ENCODE data around the gene UBAC2.
A peak's percentile ranks its signal among the peaks of the same experiment; 100 is the strongest.

UBAC2 gene

GRCh38 chr13:99311137-99311536 is 110.5 kb downstream of the UBAC2 start:
- FAIRE-seq = no peak
- DNase-seq (ENCODE audit: insufficient read length, low spot score) = no peak
- 0 out of 2 replicates have a peak, but pooled peaks have one; percentile 13 for TF ChIP-seq TAF1 (IDR thresholded peaks at IDR 0.05; ENCODE audit: low read depth, low read length)
- no peak for TF ChIP-seq SPI1 (IDR thresholded peaks at IDR 0.05; ENCODE audit: low read depth, low read length)
- no peak for TF ChIP-seq POLR2AphosphoS5 (IDR thresholded peaks at IDR 0.05; ENCODE audit: low read depth, low read length)
- TF ChIP-seq POU2F2 (IDR thresholded peaks at IDR 0.05; ENCODE audit: low read depth, low read length) = no peak

GRCh38 chr13:99311748-99312492 is 111.3 kb downstream of the UBAC2 start:
- TF ChIP-seq PAX5 (IDR thresholded peaks at IDR 0.05; ENCODE audit: insufficient read depth, low read length, severe bottlenecking) = no peak
- DNase-seq (ENCODE audit: insufficient read length, low spot score) (no peak), FAIRE-seq (no peak)

GRCh38 chr13:99312493-99312883 is 111.8 kb downstream of the UBAC2 start:
- FAIRE-seq (peak; percentile 88), DNase-seq (ENCODE audit: insufficient read length, low spot score) (no peak)
- TF ChIP-seq PAX5 (IDR thresholded peaks at IDR 0.05; ENCODE audit: insufficient read depth, low read length, severe bottlenecking) (peak; percentile 78), SPI1 (IDR thresholded peaks at IDR 0.05; ENCODE audit: low read depth, low read length) (no peak)

- DNase-seq (ENCODE audit: insufficient read length, low spot score) = no peak
- TF ChIP-seq POLR2AphosphoS5 (IDR thresholded peaks at IDR 0.05; ENCODE audit: low read depth, low read length) (no peak), PAX5 (IDR thresholded peaks at IDR 0.05; ENCODE audit: insufficient read depth, low read length, severe bottlenecking) (no peak), POU2F2 (IDR thresholded peaks at IDR 0.05; ENCODE audit: low read depth, low read length) (no peak), SPI1 (IDR thresholded peaks at IDR 0.05; ENCODE audit: low read depth, low read length) (no peak), POLR2A (IDR thresholded peaks at IDR 0.05; ENCODE audit: low read depth, low read length) (no peak), TAF1 (IDR thresholded peaks at IDR 0.05; ENCODE audit: low read depth, low read length) (no peak)
- FAIRE-seq = no peak
Measured at GRCh38 chr13:99313501-99313900, 112.8 kb downstream of the UBAC2 start.

GRCh38 chr13:99313941-99314340 is 113.3 kb downstream of the UBAC2 start:
- no peak for DNase-seq (ENCODE audit: insufficient read length, low spot score)

GRCh38 chr13:99314640-99315176 is 114.1 kb downstream of the UBAC2 start:
- no peak for DNase-seq (ENCODE audit: insufficient read length, low spot score)
- no peak for TF ChIP-seq TAF1 (IDR thresholded peaks at IDR 0.05; ENCODE audit: low read depth, low read length)
- no peak for FAIRE-seq

More at GRCh38 chr13:99313941-99314340, 113.3 kb downstream of the UBAC2 start:
- TF ChIP-seq POU2F2 (IDR thresholded peaks at IDR 0.05; ENCODE audit: low read depth, low read length) (no peak), PAX5 (IDR thresholded peaks at IDR 0.05; ENCODE audit: insufficient read depth, low read length, severe bottlenecking) (no peak), TAF1 (IDR thresholded peaks at IDR 0.05; ENCODE audit: low read depth, low read length) (no peak), POLR2A (IDR thresholded peaks at IDR 0.05; ENCODE audit: low read depth, low read length) (no peak), SPI1 (IDR thresholded peaks at IDR 0.05; ENCODE audit: low read depth, low read length) (no peak), POLR2AphosphoS5 (IDR thresholded peaks at IDR 0.05; ENCODE audit: low read depth, low read length) (no peak)
- FAIRE-seq = no peak

- FAIRE-seq (no peak), DNase-seq (ENCODE audit: insufficient read length, low spot score) (no peak)
- TF ChIP-seq POLR2A (IDR thresholded peaks at IDR 0.05; ENCODE audit: low read depth, low read length) = no peak
- TF ChIP-seq POU2F2 (IDR thresholded peaks at IDR 0.05; ENCODE audit: low read depth, low read length) = no peak
- no peak for TF ChIP-seq SPI1 (IDR thresholded peaks at IDR 0.05; ENCODE audit: low read depth, low read length)
- no peak for TF ChIP-seq TAF1 (IDR thresholded peaks at IDR 0.05; ENCODE audit: low read depth, low read length)
- no peak for TF ChIP-seq POLR2AphosphoS5 (IDR thresholded peaks at IDR 0.05; ENCODE audit: low read depth, low read length)
- TF ChIP-seq PAX5 (IDR thresholded peaks at IDR 0.05; ENCODE audit: insufficient read depth, low read length, severe bottlenecking) = no peak
Measured at GRCh38 chr13:99315186-99315585, 114.5 kb downstream of the UBAC2 start.

- TF ChIP-seq POU2F2 (IDR thresholded peaks at IDR 0.05; ENCODE audit: low read depth, low read length) (no peak), SPI1 (IDR thresholded peaks at IDR 0.05; ENCODE audit: low read depth, low read length) (no peak), PAX5 (IDR thresholded peaks at IDR 0.05; ENCODE audit: insufficient read depth, low read length, severe bottlenecking) (no peak), TAF1 (IDR thresholded peaks at IDR 0.05; ENCODE audit: low read depth, low read length) (no peak), POLR2AphosphoS5 (IDR thresholded peaks at IDR 0.05; ENCODE audit: low read depth, low read length) (no peak), POLR2A (IDR thresholded peaks at IDR 0.05; ENCODE audit: low read depth, low read length) (no peak)
- DNase-seq (ENCODE audit: insufficient read length, low spot score) = no peak
- FAIRE-seq = no peak
Measured at GRCh38 chr13:99316224-99316623, 115.6 kb downstream of the UBAC2 start.

GRCh38 chr13:99316657-99317256 is 116.1 kb downstream of the UBAC2 start:
- TF ChIP-seq POU2F2 (IDR thresholded peaks at IDR 0.05; ENCODE audit: low read depth, low read length) (no peak), POLR2AphosphoS5 (IDR thresholded peaks at IDR 0.05; ENCODE audit: low read depth, low read length) (no peak)
- DNase-seq (ENCODE audit: insufficient read length, low spot score) (no peak), FAIRE-seq (no peak)

- DNase-seq (ENCODE audit: insufficient read length, low spot score) (no peak), FAIRE-seq (no peak)
- TF ChIP-seq PAX5 (IDR thresholded peaks at IDR 0.05; ENCODE audit: insufficient read depth, low read length, severe bottlenecking) = no peak
- peak; percentile 36; the same call in 1 of the 2 replicates for TF ChIP-seq SPI1 (IDR thresholded peaks at IDR 0.05; ENCODE audit: low read depth, low read length)
Measured at GRCh38 chr13:99320693-99321481, 120.2 kb downstream of the UBAC2 start.
